GM13977 (cell line): Measurements from ENCODE around the gene TCF15.
A peak's percentile ranks its signal among the peaks of the same experiment; 100 is the strongest.

Experiments used
- DNase-seq: peaks from one replicate; pipeline ENCODE4 v3.0.0; 2012; ENCODE audit warnings: low spot score
- CTCF ChIP-seq: IDR thresholded peaks from 2 replicates; pipeline ENCODE4 v1.5.1; 2012; ENCODE audit warnings: mild to moderate bottlenecking, control low read depth; ENCODE audit not compliant: insufficient read depth; ENCODE audit errors: extremely low read depth, missing control alignments
- in situ Hi-C: fragments of 300-500 bp; cut with MboI; formaldehyde crosslinking; loops from one replicate; pipeline ENCODE4 v1.12.0; 2022; ENCODE audit warnings: low sequenced_read_pairs, low pct_unique_long_range_greater_than_20kb, mixed read lengths, inconsistent platforms; ENCODE audit not compliant: unreplicated experiment

The TCF15 gene

GRCh38 chr20:592506-592905 is 17.6 kb downstream of the TCF15 start:
- no peak for TF ChIP-seq CTCF
- no peak for DNase-seq
- in situ Hi-C loops, result no loop called here

GRCh38 chr20:591941-592340 is 18.2 kb downstream of the TCF15 start:
- in situ Hi-C loops, result no loop called here
- no peak for TF ChIP-seq CTCF
- DNase-seq, result peak; percentile 18

GRCh38 chr20:588932-589672 is 21.0 kb downstream of the TCF15 start:
- DNase-seq, result peak; percentile 75

GRCh38 chr20:588476-588875 is 21.6 kb downstream of the TCF15 start:
- no peak for DNase-seq
- no peak for TF ChIP-seq CTCF
- in situ Hi-C loops, result no loop called here

More at GRCh38 chr20:588932-589672, 21.0 kb downstream of the TCF15 start:
- TF ChIP-seq CTCF, result peak; percentile 32
- in situ Hi-C loops, result no loop called here

GRCh38 chr20:584971-585301 is 25.2 kb downstream of the TCF15 start:
- no peak for TF ChIP-seq CTCF
- in situ Hi-C loops, result no loop called here
- no peak for DNase-seq

GRCh38 chr20:584161-584970 is 25.7 kb downstream of the TCF15 start:
- in situ Hi-C loops, result no loop called here
- no peak for DNase-seq
- no peak for TF ChIP-seq CTCF
